Pancreas (tissue), 10 donors: ENCODE results near the gene ADAMTS8. TPM values are rescaled to one million over a fixed set of nuclear protein-coding genes. Genes with fewer than 3 reads are reported as not detected.

Experiments
- ATAC-seq, 4 donors: fragments of 200-7000 bp; cut with Tn5 transposase; one replicate each; pipeline versions ENCODE4 v1.8.0 to v1.9.1; 2020; ENCODE audit warnings: mild to moderate bottlenecking in 4 of 4, moderate library complexity in 4 of 4
- DNase-seq, 6 donors: peaks; one replicate each; pipeline ENCODE4 v3.0.0-alpha.2; 2020
- FAIRE-seq: peaks from 2 replicates; lab custom pipeline; 2012; peaks lifted over from hg19 to GRCh38; lab: Jason Lieb, UNC
- H3K27ac ChIP-seq, 4 donors: fragments of 200-600 bp; sonication (generic); 1 replicate in 3 of 4; 2 replicates in 1 of 4; pipeline versions ENCODE4 v1.5.0 to v1.8.0; 2020
- H3K27me3 ChIP-seq, 4 donors: fragments of 200-600 bp; one replicate each; pipeline ENCODE4 v1.8.0; 2021
- H3K36me3 ChIP-seq, 3 donors: fragments of 200-600 bp; sonication (generic) in 1 of 3; one replicate each; pipeline versions ENCODE4 v1.5.0 to v1.8.0; 2020 to 2021
- H3K4me1 ChIP-seq, 3 donors: fragments of 200-600 bp; one replicate each; pipeline ENCODE4 v1.8.0; 2021
- H3K4me3 ChIP-seq, 4 donors: fragments of 200-600 bp; sonication (generic) in 2 of 4; one replicate each; pipeline versions ENCODE4 v1.5.0 to v1.8.0; 2020 to 2021
- H3K9me3 ChIP-seq, 4 donors: fragments of 200-600 bp; one replicate each; pipeline ENCODE4 v1.8.0; 2021
- WGBS, 2 donors: extraction: QIAGEN DNeasy Blood & Tissue Kit; methylation state at CpG; one replicate each; pipeline ENCODE4 v1.1.7; 2013; 5-methylcytosine and 5-hydroxymethylcytosine counted together
- intact Hi-C, 3 donors: fragments of 100-400 bp; cut with DNase I; formaldehyde crosslinking; loops; one replicate each; pipeline versions ENCODE4 v1.11.1 to v1.14.2; 2022
- polyA plus RNA-seq, 2 donors: library from polyadenylated mRNA; stranded (reverse); fragments of 200-250 nt; gene quantifications; one replicate each; pipeline ENCODE4 v1.2.3, GENCODE V29; 2013
- total RNA-seq, 6 donors: library from RNA; stranded (reverse); fragmentation: NEBNext Ultra II Directional in 4 of 6; extraction: Animal tissue kit (Norgen Biotek cat#: 25700) in 4 of 6; gene quantifications; one replicate each; pipeline versions ENCODE4 v1.2.1 to v1.2.4, GENCODE V29; 2021 to 2023
- TF ChIP-seq, protein P1 (sequence below), 4 donors: fragments of 200-600 bp; sonication (generic) in 3 of 4; IDR thresholded peaks; one replicate each; pipeline versions ENCODE4 v1.5.0 to v1.8.0; 2021; ENCODE audit warnings: antibody characterized with exemption in 4 of 4
- donor health status: healthy with polysubstance abuse.
- donor health status: DM: no; HTN: no; CAD: no; lungs with moderate emphysema.
- donor health status: DM: no; HTN: no; CAD: no.
- donor health status: control.
- donor health status: control.
- donor health status: Bipolar disorder and iron deficiency.
- donor health status: DM: yes; HTN: yes; CAD: no.
- donor health status: DM: no; HTN: no; CAD: no.
- donor health status: DM: no; HTN: no; CAD: no.
- donor health status: DM: yes; HTN: yes; CAD: no.

ADAMTS8 gene
- total and polyA plus RNA-seq, 8 donors: 0.04 to 1.6 (median 0.42) TPM; not detected in 1

DNA sequence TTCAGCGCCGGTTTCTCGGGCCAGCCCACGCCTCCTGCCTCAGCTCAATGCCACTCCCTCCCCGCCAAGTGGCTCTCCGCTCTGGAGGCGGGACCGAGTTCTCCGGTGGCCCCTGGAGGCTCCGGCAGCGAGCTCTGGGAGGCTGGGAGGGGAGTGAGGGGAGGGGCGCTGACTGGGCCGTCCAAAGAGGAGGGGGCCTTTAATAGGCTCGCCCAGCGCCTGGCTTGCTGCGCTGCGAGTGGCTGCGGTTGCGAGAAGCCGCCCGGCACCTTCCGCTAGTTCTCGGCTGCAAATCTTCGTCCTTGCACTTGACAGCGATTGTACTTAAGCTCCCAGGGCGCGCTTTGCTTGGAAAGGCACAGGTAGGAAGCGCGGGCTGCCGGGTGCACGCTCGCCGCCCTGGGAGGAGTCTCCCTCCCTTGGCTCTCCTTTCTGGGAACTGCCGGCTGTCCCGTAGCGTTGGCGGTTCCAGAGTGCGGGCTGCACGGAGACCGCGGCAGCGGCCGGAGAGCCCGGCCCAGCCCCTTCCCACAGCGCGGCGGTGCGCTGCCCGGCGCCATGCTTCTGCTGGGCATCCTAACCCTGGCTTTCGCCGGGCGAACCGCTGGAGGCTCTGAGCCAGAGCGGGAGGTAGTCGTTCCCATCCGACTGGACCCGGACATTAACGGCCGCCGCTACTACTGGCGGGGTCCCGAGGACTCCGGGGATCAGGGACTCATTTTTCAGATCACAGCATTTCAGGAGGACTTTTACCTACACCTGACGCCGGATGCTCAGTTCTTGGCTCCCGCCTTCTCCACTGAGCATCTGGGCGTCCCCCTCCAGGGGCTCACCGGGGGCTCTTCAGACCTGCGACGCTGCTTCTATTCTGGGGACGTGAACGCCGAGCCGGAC, 20.3 kb upstream of the ADAMTS8 start, which contains the start of gene ADAMTS15:
ADAMTS15 (plus strand) TSS at position 230 of the 894 bp plus-strand sequence; CDS start at position 559, 329 bp downstream.
- TF ChIP-seq, protein P1, sequence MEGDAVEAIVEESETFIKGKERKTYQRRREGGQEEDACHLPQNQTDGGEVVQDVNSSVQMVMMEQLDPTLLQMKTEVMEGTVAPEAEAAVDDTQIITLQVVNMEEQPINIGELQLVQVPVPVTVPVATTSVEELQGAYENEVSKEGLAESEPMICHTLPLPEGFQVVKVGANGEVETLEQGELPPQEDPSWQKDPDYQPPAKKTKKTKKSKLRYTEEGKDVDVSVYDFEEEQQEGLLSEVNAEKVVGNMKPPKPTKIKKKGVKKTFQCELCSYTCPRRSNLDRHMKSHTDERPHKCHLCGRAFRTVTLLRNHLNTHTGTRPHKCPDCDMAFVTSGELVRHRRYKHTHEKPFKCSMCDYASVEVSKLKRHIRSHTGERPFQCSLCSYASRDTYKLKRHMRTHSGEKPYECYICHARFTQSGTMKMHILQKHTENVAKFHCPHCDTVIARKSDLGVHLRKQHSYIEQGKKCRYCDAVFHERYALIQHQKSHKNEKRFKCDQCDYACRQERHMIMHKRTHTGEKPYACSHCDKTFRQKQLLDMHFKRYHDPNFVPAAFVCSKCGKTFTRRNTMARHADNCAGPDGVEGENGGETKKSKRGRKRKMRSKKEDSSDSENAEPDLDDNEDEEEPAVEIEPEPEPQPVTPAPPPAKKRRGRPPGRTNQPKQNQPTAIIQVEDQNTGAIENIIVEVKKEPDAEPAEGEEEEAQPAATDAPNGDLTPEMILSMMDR (IDR thresholded peaks at IDR 0.05): no peak
- H3K27ac ChIP-seq: no peak within 1 kb of the TSS
- FAIRE-seq (no peak), ATAC-seq (peak; percentile 86 to 94 (median 89)), DNase-seq (peak; percentile 56 to 89 (median 70))
- intact Hi-C loops: no loop called here
- peaks cover 0 to 4% (median 0%) of the 10 kb centered on the region in 4 donors for H3K27me3 ChIP-seq
- H3K4me1 ChIP-seq: peaks cover 0 to 10% (median 7%) of the 10 kb centered on the region in 3 donors
- H3K36me3 ChIP-seq: no peaks in the 10 kb centered on the region
- 1% methylated on average over 75 of the region's 75 CpGs for WGBS, 2 donors
- H3K4me3 ChIP-seq: peak within 1 kb of the TSS; percentile 31 to 60 (median 38)
- no peaks in the 10 kb centered on the region for H3K9me3 ChIP-seq

DNA sequence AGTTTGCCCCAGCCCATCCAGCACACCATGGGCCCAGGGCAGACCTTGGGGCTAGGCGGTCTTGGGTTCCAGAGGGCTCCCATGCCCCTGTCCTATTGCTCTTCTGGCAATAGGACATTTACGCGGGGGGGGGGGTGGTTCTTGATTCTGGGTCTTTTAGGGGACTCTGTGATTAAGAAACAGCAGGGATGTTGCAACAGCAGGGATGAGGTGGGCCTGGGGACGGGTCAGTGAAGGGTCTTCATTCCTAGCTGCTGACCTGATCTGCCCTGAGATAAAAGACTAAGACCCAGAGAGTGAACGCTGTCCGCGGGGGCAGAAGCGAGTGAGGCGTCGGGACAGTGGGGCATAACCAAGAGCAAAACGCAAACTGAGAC, 19.6 kb upstream of the ADAMTS8 start:
- no peak for ATAC-seq
- Histone ChIP-seq H3K27ac (no peak overlapping the region), H3K27me3 (peaks cover 0 to 4% (median 0%) of the 10 kb centered on the region in 4 donors)

DNA sequence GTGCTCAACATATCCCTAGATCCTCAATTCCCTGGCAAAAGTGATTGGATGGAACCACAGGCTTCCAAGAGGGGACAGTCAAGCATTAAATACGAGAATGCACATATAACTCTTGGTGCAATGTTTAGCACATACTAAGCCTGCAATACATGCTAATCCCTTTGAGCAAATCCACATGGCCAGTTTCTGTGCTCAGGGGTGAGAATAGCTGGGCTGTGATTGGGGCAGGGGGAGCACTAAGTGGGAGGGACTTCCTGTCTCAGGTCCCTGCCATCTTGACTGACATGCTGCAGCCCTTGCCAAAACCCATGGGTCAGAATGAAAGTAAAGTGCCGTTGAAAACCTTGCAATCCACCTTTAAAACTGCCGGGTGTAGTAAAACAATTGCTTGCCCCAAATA, 17.4 kb upstream of the ADAMTS8 start:
- no peak for DNase-seq
- 85 to 88% methylated on average over 3 of the region's 3 CpGs for WGBS, 2 donors
- H3K27ac ChIP-seq: no peak overlapping the region
- peaks cover 0 to 10% (median 7%) of the 10 kb centered on the region in 3 donors for H3K4me1 ChIP-seq
- TF ChIP-seq, protein P1 (IDR thresholded peaks at IDR 0.05): no peak
- no peak for FAIRE-seq
- peaks cover 0 to 4% (median 0%) of the 10 kb centered on the region in 4 donors for H3K27me3 ChIP-seq
- no peaks in the 10 kb centered on the region for H3K36me3 ChIP-seq
- H3K9me3 ChIP-seq: no peaks in the 10 kb centered on the region
- no peak overlapping the region for H3K4me3 ChIP-seq
- intact Hi-C loops: no loop called here
- ATAC-seq: no peak

More for the DNA sequence above, 19.6 kb upstream of the ADAMTS8 start:
- TF ChIP-seq, protein P1 (IDR thresholded peaks at IDR 0.05): no peak
- WGBS, 2 donors: 15 to 17% methylated on average over 11 of the region's 11 CpGs
- Histone ChIP-seq H3K36me3 (no peaks in the 10 kb centered on the region), H3K4me1 (peaks cover 0 to 10% (median 7%) of the 10 kb centered on the region in 3 donors), H3K9me3 (no peaks in the 10 kb centered on the region), H3K4me3 (peak overlapping the region; percentile 31 to 60 (median 38))
- DNase-seq: no peak
- intact Hi-C loops: no loop called here
- no peak for FAIRE-seq

DNA sequence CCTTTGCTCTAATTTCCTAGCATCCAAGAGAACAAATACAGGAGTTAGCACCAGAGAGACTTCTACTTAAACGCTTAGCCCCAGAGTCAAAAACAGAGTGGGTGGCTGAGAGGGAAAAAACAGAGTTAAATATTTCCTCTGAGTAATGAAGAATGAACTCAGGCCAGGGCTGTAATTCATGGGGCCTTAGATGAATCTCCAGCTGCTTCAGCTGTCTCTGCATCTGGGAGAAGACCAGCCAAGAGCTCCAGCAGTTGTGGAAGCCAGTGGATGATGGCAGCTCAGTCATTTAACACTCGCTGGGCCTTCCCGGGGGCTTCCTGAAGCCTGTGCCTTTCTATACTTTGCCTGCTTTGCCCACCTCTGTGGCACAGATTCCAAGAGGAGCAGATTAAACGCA, 14.3 kb upstream of the ADAMTS8 start:
- Histone ChIP-seq H3K27me3 (no peaks in the 10 kb centered on the region), H3K36me3 (no peaks in the 10 kb centered on the region), H3K4me3 (no peak overlapping the region), H3K9me3 (no peaks in the 10 kb centered on the region), H3K4me1 (no peaks in the 10 kb centered on the region), H3K27ac (no peak overlapping the region)
- DNase-seq (no peak), ATAC-seq (peak in 1 of 4 donors; percentile 22), FAIRE-seq (no peak)
- WGBS, 2 donors: 79% methylated on average over 4 of the region's 4 CpGs
- TF ChIP-seq, protein P1 (IDR thresholded peaks at IDR 0.05): no peak
- intact Hi-C loops: no loop called here
